WTC11 (cell line): ENCODE results near the gene ARSB.

Source experiments
- CREM ChIP-seq: sonication (generic); formaldehyde crosslinking; IDR thresholded peaks from 2 replicates; pipeline ENCODE4 v1.8.1; 2022; ENCODE audit warnings: mild to moderate bottlenecking, missing genetic modification reagents, moderate library complexity
- HMGA2 ChIP-seq: fragments of 250-450 bp; sonication (Bioruptor Pico); IDR thresholded peaks from 2 replicates; pipeline ENCODE4 v1.4.0; 2021; ENCODE audit warnings: mild to moderate bottlenecking, moderate library complexity
- MXD4 ChIP-seq: fragments of 250-450 bp; sonication (Bioruptor Pico); IDR thresholded peaks from 2 replicates; pipeline ENCODE4 v1.8.0; 2021; ENCODE audit warnings: mild to moderate bottlenecking, moderate library complexity, borderline replicate concordance
- NFE2L1 ChIP-seq: sonication (generic); formaldehyde crosslinking; IDR thresholded peaks from 2 replicates; pipeline ENCODE4 v1.8.1; 2023; ENCODE audit warnings: missing genetic modification reagents
- NFYB ChIP-seq: sonication (generic); formaldehyde crosslinking; conservative IDR thresholded peaks from 2 replicates; pipeline ENCODE4 v1.8.0; 2022; ENCODE audit warnings: low read depth, missing genetic modification reagents
- SMAD3 ChIP-seq: sonication (generic); formaldehyde crosslinking; IDR thresholded peaks from 2 replicates; pipeline ENCODE4 v1.8.0; 2022; ENCODE audit warnings: missing genetic modification reagents, mild to moderate bottlenecking, borderline replicate concordance
- ZNF232 ChIP-seq: sonication (generic); formaldehyde crosslinking; IDR thresholded peaks from 2 replicates; pipeline ENCODE4 v1.8.0; 2022; ENCODE audit warnings: mild to moderate bottlenecking, missing genetic modification reagents
- TF ChIP-seq, protein P1 (sequence below): fragments of 200-600 bp; IDR thresholded peaks from 2 replicates; pipeline ENCODE4 v1.8.0; 2022; ENCODE audit warnings: antibody characterized with exemption
- TF ChIP-seq, protein P2 (sequence below): sonication (generic); formaldehyde crosslinking; IDR thresholded peaks from 2 replicates; pipeline ENCODE4 v1.8.1; 2022; ENCODE audit warnings: mild to moderate bottlenecking, moderate library complexity, missing genetic modification reagents
- TF ChIP-seq, protein P3 (sequence below): sonication (generic); formaldehyde crosslinking; conservative IDR thresholded peaks from 2 replicates; pipeline ENCODE4 v1.8.1; 2022; ENCODE audit warnings: mild to moderate bottlenecking, missing genetic modification reagents

DNA sequence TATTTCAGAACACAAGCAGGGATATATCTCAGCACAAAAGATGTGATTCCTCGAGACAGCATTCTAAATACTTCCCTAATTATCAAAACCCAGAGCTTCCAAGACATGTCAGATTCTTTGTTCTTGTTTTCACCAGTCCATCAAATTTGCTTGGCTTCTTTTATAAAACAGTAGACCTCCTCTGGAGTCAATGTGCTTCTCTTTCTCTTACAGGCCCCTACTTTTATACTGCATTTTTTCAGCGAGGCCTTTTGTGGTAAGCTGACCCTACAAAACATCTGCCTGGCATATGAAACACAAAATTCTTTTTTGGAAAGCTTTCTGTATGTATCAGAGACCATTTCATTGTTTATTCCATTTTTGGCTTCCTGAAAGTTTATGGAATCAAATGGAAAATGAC, 81.8 kb downstream of the ARSB start:
- TF ChIP-seq MXD4 (CRISPR knock-in tag) (no peak), HMGA2 (no peak), CREM (CRISPR knock-in tag) (no peak), NFE2L1 (no peak), NFYB (CRISPR knock-in tag) (no peak), SMAD3 (CRISPR knock-in tag) (no peak), ZNF232 (no peak)
- TF ChIP-seq, protein P1, sequence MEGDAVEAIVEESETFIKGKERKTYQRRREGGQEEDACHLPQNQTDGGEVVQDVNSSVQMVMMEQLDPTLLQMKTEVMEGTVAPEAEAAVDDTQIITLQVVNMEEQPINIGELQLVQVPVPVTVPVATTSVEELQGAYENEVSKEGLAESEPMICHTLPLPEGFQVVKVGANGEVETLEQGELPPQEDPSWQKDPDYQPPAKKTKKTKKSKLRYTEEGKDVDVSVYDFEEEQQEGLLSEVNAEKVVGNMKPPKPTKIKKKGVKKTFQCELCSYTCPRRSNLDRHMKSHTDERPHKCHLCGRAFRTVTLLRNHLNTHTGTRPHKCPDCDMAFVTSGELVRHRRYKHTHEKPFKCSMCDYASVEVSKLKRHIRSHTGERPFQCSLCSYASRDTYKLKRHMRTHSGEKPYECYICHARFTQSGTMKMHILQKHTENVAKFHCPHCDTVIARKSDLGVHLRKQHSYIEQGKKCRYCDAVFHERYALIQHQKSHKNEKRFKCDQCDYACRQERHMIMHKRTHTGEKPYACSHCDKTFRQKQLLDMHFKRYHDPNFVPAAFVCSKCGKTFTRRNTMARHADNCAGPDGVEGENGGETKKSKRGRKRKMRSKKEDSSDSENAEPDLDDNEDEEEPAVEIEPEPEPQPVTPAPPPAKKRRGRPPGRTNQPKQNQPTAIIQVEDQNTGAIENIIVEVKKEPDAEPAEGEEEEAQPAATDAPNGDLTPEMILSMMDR, result no peak
- TF ChIP-seq, protein P2, sequence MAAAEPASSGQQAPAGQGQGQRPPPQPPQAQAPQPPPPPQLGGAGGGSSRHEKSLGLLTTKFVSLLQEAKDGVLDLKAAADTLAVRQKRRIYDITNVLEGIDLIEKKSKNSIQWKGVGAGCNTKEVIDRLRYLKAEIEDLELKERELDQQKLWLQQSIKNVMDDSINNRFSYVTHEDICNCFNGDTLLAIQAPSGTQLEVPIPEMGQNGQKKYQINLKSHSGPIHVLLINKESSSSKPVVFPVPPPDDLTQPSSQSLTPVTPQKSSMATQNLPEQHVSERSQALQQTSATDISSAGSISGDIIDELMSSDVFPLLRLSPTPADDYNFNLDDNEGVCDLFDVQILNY (CRISPR knock-in tag), result no peak
- TF ChIP-seq, protein P3, sequence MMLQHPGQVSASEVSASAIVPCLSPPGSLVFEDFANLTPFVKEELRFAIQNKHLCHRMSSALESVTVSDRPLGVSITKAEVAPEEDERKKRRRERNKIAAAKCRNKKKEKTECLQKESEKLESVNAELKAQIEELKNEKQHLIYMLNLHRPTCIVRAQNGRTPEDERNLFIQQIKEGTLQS (CRISPR knock-in tag), result no peak
